ENCODE results near the gene LTK. TPM values are rescaled to one million over a fixed set of nuclear protein-coding genes. Genes with fewer than 3 reads are reported as not detected.

The LTK gene
- 10 to 100 TPM in 1 of 2 donors, 1 to 10 TPM in 1; 1.3 to 10.6 TPM for total RNA-seq
- polyA plus RNA-seq, result 1 to 10 TPM; 4.8 to 7.2 TPM
- long read RNA-seq, donor 1, result 0 reads
- long read RNA-seq, donor 2, result 0 reads
- long read RNA-seq, donor 3, result 0 reads
- long read RNA-seq, donor 4, result 0 reads
- long read RNA-seq, donor 5, result 0 reads

DNA sequence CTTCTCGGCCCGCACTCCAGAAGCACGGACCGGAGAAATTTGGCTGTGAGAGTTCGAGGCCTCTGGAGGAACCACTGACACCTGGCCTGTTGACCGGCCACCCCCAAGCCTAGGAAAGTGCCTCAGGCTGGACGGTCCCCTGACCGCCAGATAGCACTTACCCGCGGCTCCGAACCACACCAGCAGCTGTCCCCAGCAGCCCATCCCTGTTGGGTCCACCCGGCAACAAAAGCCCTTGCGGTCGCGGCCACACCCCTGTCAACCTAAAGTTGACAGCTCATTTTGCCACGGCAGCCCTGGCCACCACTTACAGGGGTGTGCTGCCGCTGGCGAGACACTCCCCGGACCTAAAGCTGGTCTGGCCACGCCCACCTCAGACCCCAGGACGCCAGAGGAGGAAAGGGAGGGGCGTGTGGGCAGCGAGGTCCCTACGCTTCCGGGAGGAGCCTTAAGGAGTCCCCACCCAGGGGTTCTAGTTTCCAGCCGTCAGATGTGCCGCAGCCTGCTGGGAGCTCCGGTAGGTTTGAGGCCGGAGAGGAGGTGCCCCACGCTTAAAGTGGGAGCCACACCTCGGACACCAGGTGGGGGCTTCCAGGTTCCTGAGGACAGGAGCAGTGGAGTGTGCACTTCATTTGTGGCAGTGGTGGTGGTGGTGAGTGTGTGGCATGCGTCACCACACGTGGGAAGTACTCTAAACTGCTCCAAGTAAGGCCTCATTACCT lies at the start of gene LTK:
LTK (minus strand) TSS at position 322 of the 722 bp plus-strand sequence; CDS start at position 204, 118 bp downstream.
- TF ChIP-seq, protein P1, sequence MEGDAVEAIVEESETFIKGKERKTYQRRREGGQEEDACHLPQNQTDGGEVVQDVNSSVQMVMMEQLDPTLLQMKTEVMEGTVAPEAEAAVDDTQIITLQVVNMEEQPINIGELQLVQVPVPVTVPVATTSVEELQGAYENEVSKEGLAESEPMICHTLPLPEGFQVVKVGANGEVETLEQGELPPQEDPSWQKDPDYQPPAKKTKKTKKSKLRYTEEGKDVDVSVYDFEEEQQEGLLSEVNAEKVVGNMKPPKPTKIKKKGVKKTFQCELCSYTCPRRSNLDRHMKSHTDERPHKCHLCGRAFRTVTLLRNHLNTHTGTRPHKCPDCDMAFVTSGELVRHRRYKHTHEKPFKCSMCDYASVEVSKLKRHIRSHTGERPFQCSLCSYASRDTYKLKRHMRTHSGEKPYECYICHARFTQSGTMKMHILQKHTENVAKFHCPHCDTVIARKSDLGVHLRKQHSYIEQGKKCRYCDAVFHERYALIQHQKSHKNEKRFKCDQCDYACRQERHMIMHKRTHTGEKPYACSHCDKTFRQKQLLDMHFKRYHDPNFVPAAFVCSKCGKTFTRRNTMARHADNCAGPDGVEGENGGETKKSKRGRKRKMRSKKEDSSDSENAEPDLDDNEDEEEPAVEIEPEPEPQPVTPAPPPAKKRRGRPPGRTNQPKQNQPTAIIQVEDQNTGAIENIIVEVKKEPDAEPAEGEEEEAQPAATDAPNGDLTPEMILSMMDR (IDR thresholded peaks at IDR 0.05; ENCODE audit: control extremely low read depth, extremely low read depth), result no peak
- peaks cover 0 to 37% (median 24%) of the 10 kb centered on the region in 3 donors for H3K27me3 ChIP-seq (ENCODE audit: control insufficient read depth in 3 of 3, insufficient read depth in 3 of 3, low read length in 2 of 3)
- DNase-seq (peak; percentile 61 to 76 (median 67)), ATAC-seq (ENCODE audit: insufficient read depth, low FRiP score) (peak; percentile 14)
- H3K4me1 ChIP-seq (ENCODE audit: control insufficient read depth in 5 of 5, insufficient read depth in 5 of 5, low read length in 5 of 5), result peaks cover 0 to 20% (median 9%) of the 10 kb centered on the region in 5 donors
- no peak within 1 kb of the TSS for H3K9ac ChIP-seq (ENCODE audit: insufficient read depth in 1 of 2, low read length in 2 of 2)
- H3K9me3 ChIP-seq (ENCODE audit: control insufficient read depth in 4 of 4, insufficient read depth in 3 of 4, low read length in 3 of 4), result no peaks in the 10 kb centered on the region
- peak within 1 kb of the TSS; percentile 39 for H3K4me3 ChIP-seq
- H3K27ac ChIP-seq (ENCODE audit: low read depth in 1 of 2, low read length in 1 of 2), result no peak within 1 kb of the TSS
- H3K36me3 ChIP-seq (ENCODE audit: control insufficient read depth in 4 of 4, insufficient read depth in 4 of 4, low read length in 4 of 4), result peaks cover 0 to 10% (median 4%) of the 10 kb centered on the region in 4 donors
- WGBS, 2 donors, result 8% methylated on average over 33 of the region's 33 CpGs

DNA sequence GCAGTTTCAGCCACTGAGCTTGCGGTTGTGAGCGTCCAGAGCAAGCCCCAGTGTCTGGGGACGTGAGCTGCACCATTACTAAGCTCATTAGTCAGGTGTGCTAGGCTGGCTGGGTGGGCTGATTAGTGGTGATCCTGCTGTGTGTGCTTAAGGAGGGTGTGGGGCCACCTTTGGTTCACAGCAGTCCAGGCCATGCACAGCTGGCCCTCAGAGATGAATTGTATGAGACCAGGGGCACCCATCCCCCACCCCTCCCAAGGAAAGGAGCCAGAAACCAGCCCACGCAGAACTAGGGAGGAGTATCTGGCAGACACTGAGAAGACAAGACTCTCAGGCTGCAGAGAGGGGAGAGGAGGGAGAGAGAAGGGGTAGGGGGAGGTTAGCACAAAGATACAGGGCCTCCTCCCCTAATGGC lies 49.2 kb upstream of the LTK start:
- ATAC-seq (ENCODE audit: insufficient read depth, low FRiP score), result no peak

DNA sequence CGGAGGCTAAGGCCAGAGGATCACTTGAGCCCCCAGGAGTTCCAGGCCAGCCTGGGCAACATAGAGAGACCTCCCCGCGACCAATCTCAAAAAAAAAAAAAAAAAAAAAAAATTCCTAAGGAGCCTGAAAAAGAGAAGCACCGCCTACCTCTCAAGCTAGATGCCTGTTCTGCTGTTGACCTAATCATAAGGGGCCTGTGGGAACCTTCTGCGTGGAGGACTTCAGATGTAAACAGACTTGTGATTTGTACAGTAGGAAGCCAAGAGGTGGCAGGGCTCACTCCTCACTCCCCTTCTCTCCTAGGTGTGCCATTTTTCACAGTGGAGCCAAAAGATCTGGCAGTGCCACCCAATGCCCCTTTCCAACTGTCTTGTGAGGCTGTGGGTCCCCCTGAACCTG lies 48.6 kb upstream of the LTK start:
- Histone ChIP-seq H3K9me3 (ENCODE audit: control insufficient read depth in 4 of 4, insufficient read depth in 3 of 4, low read length in 3 of 4) (peaks cover 0 to 3% (median 0%) of the 10 kb centered on the region in 4 donors), H3K4me1 (ENCODE audit: control insufficient read depth in 5 of 5, insufficient read depth in 5 of 5, low read length in 5 of 5) (peaks cover 0 to 62% (median 13%) of the 10 kb centered on the region in 5 donors), H3K27me3 (ENCODE audit: control insufficient read depth in 3 of 3, insufficient read depth in 3 of 3, low read length in 2 of 3) (no peaks in the 10 kb centered on the region), H3K27ac (ENCODE audit: low read depth in 1 of 2, low read length in 1 of 2) (no peak overlapping the region), H3K4me3 (no peak overlapping the region), H3K9ac (ENCODE audit: insufficient read depth in 1 of 2, low read length in 2 of 2) (no peak overlapping the region), H3K36me3 (ENCODE audit: control insufficient read depth in 4 of 4, insufficient read depth in 4 of 4, low read length in 4 of 4) (peaks cover 0 to 5% (median 3%) of the 10 kb centered on the region in 4 donors)
- WGBS, 2 donors, result 53 to 68% methylated on average over 5 of the region's 5 CpGs
- DNase-seq (peak; percentile 60 to 82 (median 66)), ATAC-seq (ENCODE audit: insufficient read depth, low FRiP score) (no peak)
- TF ChIP-seq, protein P1 (IDR thresholded peaks at IDR 0.05; ENCODE audit: control extremely low read depth, extremely low read depth), result no peak

More for the DNA sequence above, 49.2 kb upstream of the LTK start:
- Histone ChIP-seq H3K9me3 (ENCODE audit: control insufficient read depth in 4 of 4, insufficient read depth in 3 of 4, low read length in 3 of 4) (peaks cover 0 to 3% (median 0%) of the 10 kb centered on the region in 4 donors), H3K4me3 (no peak overlapping the region), H3K9ac (ENCODE audit: insufficient read depth in 1 of 2, low read length in 2 of 2) (no peak overlapping the region), H3K27me3 (ENCODE audit: control insufficient read depth in 3 of 3, insufficient read depth in 3 of 3, low read length in 2 of 3) (no peaks in the 10 kb centered on the region), H3K4me1 (ENCODE audit: control insufficient read depth in 5 of 5, insufficient read depth in 5 of 5, low read length in 5 of 5) (peaks cover 0 to 61% (median 13%) of the 10 kb centered on the region in 5 donors), H3K27ac (ENCODE audit: low read depth in 1 of 2, low read length in 1 of 2) (no peak overlapping the region), H3K36me3 (ENCODE audit: control insufficient read depth in 4 of 4, insufficient read depth in 4 of 4, low read length in 4 of 4) (peaks cover 0 to 5% (median 3%) of the 10 kb centered on the region in 4 donors)
- TF ChIP-seq, protein P1 (IDR thresholded peaks at IDR 0.05; ENCODE audit: control extremely low read depth, extremely low read depth), result no peak
- DNase-seq, result peak; percentile 50 to 65 (median 54)
- WGBS, 2 donors, result 72 to 94% methylated on average over 4 of the region's 4 CpGs

Measured in lung (tissue), 16 donors.